Activated CD4-positive, alpha-beta T cell treated with anti-CD3 and anti-CD28 coated beads, Interleukin-2, amount 50 U/mL, for 24 hours (primary cell): ENCODE results near the gene SLC15A1.

Experiments
- DNase-seq, 2 donors: peaks; one replicate each; pipeline ENCODE4 v3.0.0-alpha.2; 2020; ENCODE audit warnings: low read depth in 1 of 2, low spot score in 1 of 2

SLC15A1 gene

GRCh38 chr13:98751861-98752466 is 508 bp downstream of the SLC15A1 start:
- no peak for DNase-seq

GRCh38 chr13:98751367-98751782 is 1.1 kb downstream of the SLC15A1 start:
- DNase-seq: no peak

GRCh38 chr13:98749501-98749900 is 3.0 kb downstream of the SLC15A1 start:
- no peak for DNase-seq

DNA sequence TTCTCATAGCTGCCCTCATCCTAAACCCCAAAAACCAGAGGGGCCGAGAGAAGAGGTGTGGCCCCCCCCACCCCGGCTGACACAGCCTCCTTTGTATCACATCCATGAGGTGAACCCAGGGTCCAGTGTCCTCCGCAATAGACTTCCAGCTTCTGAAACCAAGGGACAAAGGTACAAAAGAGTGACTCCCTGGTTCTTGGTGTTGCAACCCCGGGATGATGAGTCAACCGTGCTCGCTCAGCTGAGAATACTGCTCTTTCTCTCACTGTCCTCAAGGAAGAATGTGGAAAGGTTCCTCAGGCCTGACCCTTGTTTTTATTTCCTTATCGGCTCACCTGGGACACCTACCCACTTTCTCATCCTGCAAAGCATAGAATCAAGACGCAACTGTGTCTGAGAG is 5.5 kb downstream of the SLC15A1 start:
- no peak for DNase-seq

DNA sequence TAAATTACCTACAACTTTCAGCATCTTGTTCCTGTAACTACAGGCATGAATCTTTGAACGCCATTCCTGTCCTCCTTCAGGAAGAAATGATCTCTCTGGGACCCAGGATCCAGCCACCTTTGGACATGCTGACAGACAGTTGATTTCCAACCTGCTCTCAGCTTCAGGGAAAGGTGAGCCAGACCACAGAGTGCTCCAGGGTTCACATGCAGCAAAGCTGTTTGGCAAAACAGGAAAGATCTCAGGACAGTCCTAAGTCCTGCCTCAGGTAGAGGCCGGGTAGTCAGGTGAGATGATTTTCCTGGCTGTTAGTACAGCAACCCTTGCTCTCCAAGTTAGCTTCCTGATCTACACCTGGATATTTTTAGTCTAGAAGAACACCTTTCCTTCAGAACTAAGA is 9.1 kb downstream of the SLC15A1 start:
- DNase-seq: no peak

DNA sequence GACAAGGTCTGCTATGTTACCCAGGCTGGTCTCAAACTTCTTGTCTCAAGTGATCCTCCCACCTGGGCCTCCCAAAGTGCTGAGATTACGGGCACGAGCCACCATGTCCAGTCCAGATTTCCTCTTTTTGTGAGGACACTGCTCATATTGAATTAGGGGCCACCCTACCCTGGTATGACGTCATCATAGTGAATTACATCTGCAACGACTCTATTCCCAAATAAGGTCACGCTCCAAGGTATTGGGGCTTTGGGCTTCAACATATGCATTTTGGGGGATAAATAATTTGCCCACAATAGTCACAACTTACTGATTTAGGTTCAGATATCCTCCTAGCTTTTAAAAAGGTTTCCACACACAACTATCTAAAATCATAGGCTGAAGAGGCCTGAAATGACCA is 9.5 kb downstream of the SLC15A1 start:
- DNase-seq: no peak

- no peak for DNase-seq
Measured at GRCh38 chr13:98741741-98742435, 10.6 kb downstream of the SLC15A1 start.

DNA sequence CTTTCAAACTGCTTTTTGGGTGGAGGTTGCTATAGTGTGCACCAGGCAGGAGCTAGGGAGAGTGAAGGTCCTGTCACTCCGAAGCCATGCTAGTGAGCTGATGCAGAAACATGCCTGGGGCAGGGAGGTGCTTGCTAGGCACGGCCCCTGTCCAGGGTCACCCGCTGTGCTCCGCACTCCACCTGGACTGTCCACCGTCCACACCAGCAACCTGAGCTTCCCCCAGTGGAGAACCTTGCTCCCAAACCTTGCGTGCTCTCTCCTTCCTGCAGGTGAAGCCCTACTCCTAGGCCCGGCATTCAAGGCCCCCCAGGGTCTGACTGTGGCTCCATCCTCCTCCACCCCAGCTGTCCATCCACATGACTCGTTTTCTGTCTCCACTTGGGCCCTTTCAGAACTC is 12.3 kb downstream of the SLC15A1 start:
- DNase-seq: no peak

DNA sequence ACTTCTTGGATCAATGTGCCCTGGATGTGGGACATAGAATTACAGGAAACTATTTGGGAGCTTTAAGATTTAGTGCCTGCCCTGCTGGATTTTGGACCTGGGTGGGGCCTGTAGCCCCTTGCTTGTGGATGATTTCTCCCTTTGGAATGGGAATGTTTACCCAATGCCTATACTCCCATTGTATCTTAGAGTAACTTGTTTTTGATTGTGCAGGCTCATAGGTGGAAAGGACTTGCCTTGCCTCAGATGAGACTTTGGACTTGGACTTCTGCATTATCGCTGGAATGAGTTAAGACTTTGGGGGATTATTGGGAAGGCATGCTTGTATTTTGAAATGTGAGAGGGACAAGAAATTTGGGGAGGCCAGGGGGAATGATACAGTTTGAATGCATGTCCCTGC is 13.5 kb downstream of the SLC15A1 start:
- no peak for DNase-seq

GRCh38 chr13:98738213-98738612 is 14.3 kb downstream of the SLC15A1 start:
- no peak for DNase-seq

DNA sequence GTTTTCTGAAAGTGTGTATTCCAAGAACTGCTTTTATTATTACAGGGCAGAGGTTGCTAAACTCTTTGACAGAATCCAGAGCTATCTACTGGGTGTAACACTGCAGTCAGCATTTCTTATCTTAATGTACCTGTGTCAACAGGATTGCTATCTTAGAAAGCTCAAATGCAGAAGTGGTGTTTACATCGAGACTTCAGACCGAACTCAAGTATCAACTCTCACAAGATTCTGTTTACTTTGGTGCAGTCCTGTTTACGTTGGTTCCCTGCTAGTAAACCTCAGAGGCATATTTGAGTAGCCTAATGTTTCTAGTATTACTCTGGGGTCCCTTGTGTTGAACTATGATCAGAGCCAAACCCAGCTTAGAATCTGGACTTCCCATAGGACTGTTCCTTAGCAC is 20.5 kb downstream of the SLC15A1 start:
- DNase-seq: no peak

DNA sequence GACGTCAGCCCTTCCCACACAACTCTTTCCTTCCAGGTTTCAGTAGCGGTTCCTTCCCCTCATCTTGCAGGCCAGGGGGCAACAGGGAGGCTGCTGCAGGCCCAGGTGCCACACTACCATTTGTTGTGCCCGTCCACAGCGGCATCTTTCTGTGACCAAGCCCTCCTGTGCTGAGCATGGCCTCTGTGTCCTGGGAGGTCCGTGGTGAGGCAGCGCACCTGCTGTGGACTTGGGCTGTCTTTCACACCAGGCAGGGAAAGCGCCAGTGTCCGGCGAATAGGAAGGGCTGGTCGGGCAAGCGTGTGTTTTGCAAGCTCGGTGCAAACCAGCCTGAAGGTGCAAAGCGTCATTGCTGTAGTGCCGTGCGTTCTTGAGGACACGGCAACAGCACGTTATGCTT is 21.4 kb downstream of the SLC15A1 start:
- DNase-seq: no peak

- no peak for DNase-seq
Measured at GRCh38 chr13:98730441-98730840, 22.0 kb downstream of the SLC15A1 start.

DNA sequence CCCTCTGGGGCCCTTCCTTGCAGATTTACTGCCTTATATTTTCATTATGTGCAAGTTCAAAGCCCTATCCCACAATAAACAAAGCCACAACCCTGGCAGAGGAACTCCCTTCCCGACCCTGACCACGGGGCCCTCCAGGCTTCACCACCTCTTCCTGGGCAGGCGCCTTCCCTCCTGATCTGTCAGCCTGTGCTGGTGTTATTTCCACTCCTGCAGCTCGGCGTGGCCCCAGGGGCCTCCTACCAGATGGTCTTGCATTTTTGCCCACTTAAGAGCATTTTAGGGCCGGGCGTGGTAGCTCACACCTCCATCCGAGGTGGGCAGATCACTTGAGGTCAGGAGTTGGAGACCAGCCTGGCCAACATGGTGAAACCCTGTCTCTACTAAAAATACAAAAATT is 22.8 kb downstream of the SLC15A1 start:
- DNase-seq: no peak

- no peak for DNase-seq
Measured at GRCh38 chr13:98722958-98723357, 29.5 kb downstream of the SLC15A1 start.

DNA sequence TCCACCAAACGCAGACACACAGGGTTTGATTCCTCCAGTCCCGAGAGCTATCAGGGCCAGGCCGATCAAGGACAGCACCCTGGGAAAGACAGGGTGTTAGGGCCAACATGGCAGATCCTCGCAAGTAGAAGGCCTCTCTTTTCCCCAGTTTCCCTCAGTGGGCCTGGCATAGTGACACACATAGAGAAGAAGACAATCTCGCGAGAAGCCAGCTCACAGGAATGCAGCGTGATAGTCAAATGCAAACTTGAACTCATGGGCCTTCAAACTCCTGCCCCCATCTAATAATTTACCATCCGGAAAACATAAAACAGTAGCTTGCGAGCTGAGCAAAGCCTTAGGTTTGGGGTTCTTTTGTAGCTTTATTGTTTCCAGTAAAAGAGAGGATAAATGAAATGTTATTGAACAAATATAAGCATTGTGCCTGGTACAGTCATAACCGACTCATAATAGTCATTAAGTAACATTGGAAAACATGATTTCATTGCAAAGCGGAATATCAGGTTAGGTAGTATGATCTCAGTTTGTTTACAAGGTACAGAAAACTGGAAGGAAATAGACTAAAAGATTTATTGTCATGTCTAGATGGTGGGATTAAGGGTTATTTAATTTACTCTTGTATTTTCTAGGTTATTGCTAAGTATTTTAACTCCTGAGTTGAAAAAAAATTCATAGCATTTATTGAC is 30.5 kb downstream of the SLC15A1 start:
- DNase-seq: no peak

- DNase-seq: no peak
Measured at GRCh38 chr13:98719527-98720250, 32.8 kb downstream of the SLC15A1 start.

- DNase-seq: no peak
Measured at GRCh38 chr13:98717891-98718290, 34.6 kb downstream of the SLC15A1 start.

GRCh38 chr13:98717256-98717655 is 35.2 kb downstream of the SLC15A1 start:
- DNase-seq: no peak

DNA sequence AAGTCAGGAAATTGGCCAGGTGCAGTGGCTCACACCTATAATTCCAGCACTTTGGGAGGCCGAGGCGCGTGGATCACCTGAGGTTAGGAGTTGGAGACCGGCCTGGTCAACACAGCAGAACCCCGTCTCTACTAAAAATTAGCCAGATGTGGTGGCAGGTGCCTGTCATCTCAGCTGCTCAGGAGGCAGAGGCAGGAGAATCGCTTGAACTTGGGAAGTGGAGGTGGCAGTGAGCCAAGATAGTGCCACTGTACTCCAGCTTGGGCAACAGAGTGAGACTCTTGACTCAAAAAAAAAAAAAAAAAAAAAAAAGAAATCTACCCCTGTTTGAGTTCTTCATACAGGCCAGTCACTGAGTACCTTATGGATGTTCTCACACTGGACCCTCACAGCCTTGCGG is 42.0 kb downstream of the SLC15A1 start:
- DNase-seq: no peak

DNA sequence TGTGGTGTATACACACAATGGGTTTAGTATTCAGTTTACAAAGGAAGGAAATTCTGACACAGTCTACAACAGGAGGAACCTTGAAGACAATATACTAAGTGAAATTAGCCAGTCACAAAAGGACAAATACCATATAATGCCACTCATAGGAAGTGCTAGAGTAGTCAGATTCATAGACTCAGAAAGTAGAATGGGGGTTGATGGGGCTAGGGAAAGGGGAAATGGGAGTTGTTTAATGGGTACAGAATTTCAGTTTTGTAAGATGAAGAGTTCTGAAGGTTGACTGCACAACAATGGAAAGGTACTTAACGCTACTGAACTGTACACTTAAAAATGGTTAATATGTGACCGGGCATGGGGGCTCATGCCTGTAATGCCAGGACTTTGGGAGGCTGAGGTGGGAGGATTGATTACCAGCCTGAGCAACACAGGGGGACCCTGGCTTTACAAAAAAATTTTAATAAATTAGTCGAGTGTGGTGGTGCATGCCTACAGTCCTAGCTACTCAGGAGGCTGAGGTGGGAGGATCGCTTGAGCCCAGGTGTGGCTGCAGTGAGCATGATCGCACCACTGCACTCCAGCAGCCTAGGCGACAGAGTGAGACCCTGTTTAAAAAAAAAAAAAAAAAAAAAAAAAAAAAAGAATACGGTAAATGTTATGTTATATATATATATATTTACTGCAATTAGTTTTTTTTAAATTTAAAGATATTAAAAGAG is 45.0 kb downstream of the SLC15A1 start:
- DNase-seq: no peak
